ENCODE measurements around the gene TSPAN18.

Gene TSPAN18

GRCh38 chr11:44784436-44784760, 57.6 kb downstream of the TSPAN18 start:
- H3K27ac ChIP-seq (ENCODE audit: low read depth, low read length, poor library complexity, severe bottlenecking), result no peak overlapping the region
- H4K20me1 ChIP-seq (ENCODE audit: insufficient read depth, low read length), result no peaks in the 10 kb centered on the region
- H3K79me2 ChIP-seq (ENCODE audit: insufficient read depth, low read length), result no peaks in the 10 kb centered on the region
- H3K4me1 ChIP-seq (ENCODE audit: insufficient read depth, low read length, severe bottlenecking), result no peaks in the 10 kb centered on the region
- H3K9ac ChIP-seq (ENCODE audit: low read length), result no peak overlapping the region
- no peaks in the 10 kb centered on the region for H3K9me2 ChIP-seq (ENCODE audit: low read depth, low read length)
- H3K4me3 ChIP-seq (ENCODE audit: low read depth, low read length, poor library complexity, severe bottlenecking), result no peak overlapping the region
- H3K36me3 ChIP-seq (ENCODE audit: insufficient read depth, low read length), result no peaks in the 10 kb centered on the region
- 0 out of 2 replicates have a peak, but pooled peaks cover 4% of the 10 kb centered on the region for H3K27me3 ChIP-seq (ENCODE audit: insufficient read depth, low read length)
- no peaks in the 10 kb centered on the region for H3F3A ChIP-seq (ENCODE audit: insufficient read depth, low read length)
- H3K9me3 ChIP-seq (ENCODE audit: low read length), result no peaks in the 10 kb centered on the region
- H2AFZ ChIP-seq (ENCODE audit: low read length), result no peak overlapping the region
- TF ChIP-seq CTCF (IDR thresholded peaks at IDR 0.05; ENCODE audit: low read length) (no peak), EZH2 (IDR thresholded peaks at IDR 0.05; ENCODE audit: borderline replicate concordance, low read length) (no peak)
- H3K4me2 ChIP-seq (ENCODE audit: low read length), result no peak overlapping the region

GRCh38 chr11:44784851-44785250, 58.1 kb downstream of the TSPAN18 start:
- H3K9me2 ChIP-seq (ENCODE audit: low read depth, low read length), result no peaks in the 10 kb centered on the region
- H3K27me3 ChIP-seq (ENCODE audit: insufficient read depth, low read length), result 0 out of 2 replicates have a peak, but pooled peaks cover 4% of the 10 kb centered on the region
- no peaks in the 10 kb centered on the region for H3K4me1 ChIP-seq (ENCODE audit: insufficient read depth, low read length, severe bottlenecking)
- no peaks in the 10 kb centered on the region for H3K79me2 ChIP-seq (ENCODE audit: insufficient read depth, low read length)
- H3K36me3 ChIP-seq (ENCODE audit: insufficient read depth, low read length), result no peaks in the 10 kb centered on the region
- TF ChIP-seq EZH2 (IDR thresholded peaks at IDR 0.05; ENCODE audit: borderline replicate concordance, low read length) (no peak), CTCF (IDR thresholded peaks at IDR 0.05; ENCODE audit: low read length) (no peak)
- H2AFZ ChIP-seq (ENCODE audit: low read length), result no peak overlapping the region
- no peak overlapping the region for H3K27ac ChIP-seq (ENCODE audit: low read depth, low read length, poor library complexity, severe bottlenecking)
- no peaks in the 10 kb centered on the region for H4K20me1 ChIP-seq (ENCODE audit: insufficient read depth, low read length)
- no peak overlapping the region for H3K4me3 ChIP-seq (ENCODE audit: low read depth, low read length, poor library complexity, severe bottlenecking)
- no peak overlapping the region for H3K9ac ChIP-seq (ENCODE audit: low read length)
- no peaks in the 10 kb centered on the region for H3F3A ChIP-seq (ENCODE audit: insufficient read depth, low read length)
- H3K4me2 ChIP-seq (ENCODE audit: low read length), result no peak overlapping the region
- no peaks in the 10 kb centered on the region for H3K9me3 ChIP-seq (ENCODE audit: low read length)

DNA sequence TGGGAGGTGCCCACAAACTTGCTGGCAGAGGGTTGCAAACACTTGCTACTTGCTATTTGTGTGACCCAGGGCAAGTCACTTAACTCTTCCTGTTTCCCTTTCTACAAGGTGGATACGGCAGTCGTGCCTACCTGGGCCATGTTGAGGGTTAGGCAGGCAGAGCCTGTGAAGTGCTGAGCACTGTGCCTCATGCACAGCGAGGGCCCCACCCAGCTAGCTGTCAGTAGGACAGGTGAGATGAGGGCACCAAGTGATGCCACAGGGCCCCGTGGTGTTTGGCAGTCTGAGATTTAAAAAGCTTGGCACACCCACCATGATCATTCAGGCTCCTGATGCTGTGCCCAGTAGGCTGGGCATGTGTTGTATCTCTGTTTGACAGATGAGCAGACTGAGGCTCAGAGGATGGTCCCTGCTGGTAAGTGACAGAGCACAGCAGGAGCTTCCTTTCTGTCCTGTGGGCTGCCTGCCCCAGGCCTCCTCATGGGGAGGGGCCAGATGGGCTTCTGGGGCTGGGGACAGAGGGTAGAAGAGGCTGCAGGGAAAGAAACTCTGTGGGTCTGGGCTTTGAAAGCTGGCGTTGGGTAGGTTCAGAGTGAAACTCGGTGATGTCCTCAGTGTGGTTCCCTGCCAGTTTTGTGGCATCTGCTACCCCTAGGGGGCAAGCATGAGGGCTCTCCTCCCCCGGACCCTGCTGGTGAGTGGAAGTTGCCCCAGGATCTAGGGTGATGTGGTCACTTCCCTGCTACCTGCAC, 59.3 kb downstream of the TSPAN18 start:
- no peak overlapping the region for H2AFZ ChIP-seq (ENCODE audit: low read length)
- no peaks in the 10 kb centered on the region for H4K20me1 ChIP-seq (ENCODE audit: insufficient read depth, low read length)
- no peaks in the 10 kb centered on the region for H3K36me3 ChIP-seq (ENCODE audit: insufficient read depth, low read length)
- H3K4me3 ChIP-seq (ENCODE audit: low read depth, low read length, poor library complexity, severe bottlenecking), result no peak overlapping the region
- H3K27ac ChIP-seq (ENCODE audit: low read depth, low read length, poor library complexity, severe bottlenecking), result no peak overlapping the region
- H3K9me2 ChIP-seq (ENCODE audit: low read depth, low read length), result no peaks in the 10 kb centered on the region
- no peaks in the 10 kb centered on the region for H3K79me2 ChIP-seq (ENCODE audit: insufficient read depth, low read length)
- H3K4me2 ChIP-seq (ENCODE audit: low read length), result no peak overlapping the region
- no peak overlapping the region for H3K9ac ChIP-seq (ENCODE audit: low read length)
- no peaks in the 10 kb centered on the region for H3F3A ChIP-seq (ENCODE audit: insufficient read depth, low read length)
- 0 out of 2 replicates have a peak, but pooled peaks cover 4% of the 10 kb centered on the region for H3K27me3 ChIP-seq (ENCODE audit: insufficient read depth, low read length)
- H3K4me1 ChIP-seq (ENCODE audit: insufficient read depth, low read length, severe bottlenecking), result no peaks in the 10 kb centered on the region
- TF ChIP-seq EZH2 (IDR thresholded peaks at IDR 0.05; ENCODE audit: borderline replicate concordance, low read length) (no peak), CTCF (IDR thresholded peaks at IDR 0.05; ENCODE audit: low read length) (no peak)
- no peaks in the 10 kb centered on the region for H3K9me3 ChIP-seq (ENCODE audit: low read length)

Data from OCI-LY1 (cell line).